Small intestine (tissue), 7 donors: Measurements from ENCODE around the gene UBE2I. TPM values are rescaled to one million over a fixed set of nuclear protein-coding genes. Genes with fewer than 3 reads are reported as not detected.

Source experiments
- DNase-seq, 2 donors: peaks; one replicate each; pipeline versions ENCODE4 v3.0.0 to v3.0.0-alpha.2; 2013
- FAIRE-seq: peaks from 2 replicates; lab custom pipeline; 2012; peaks lifted over from hg19 to GRCh38; lab: Jason Lieb, UNC
- H3K27ac ChIP-seq, 3 donors: one replicate each; pipeline ENCODE4 v1.5.1; 2013; ENCODE audit warnings: low read length in 2 of 3, mild to moderate bottlenecking in 2 of 3, control low read depth in 1 of 3, inconsistent platforms in 1 of 3, low read depth in 1 of 3, moderate library complexity in 1 of 3
- H3K27me3 ChIP-seq, 3 donors: one replicate each; pipeline ENCODE4 v1.6.1; 2013; ENCODE audit warnings: low read length in 3 of 3, inconsistent platforms in 1 of 3; ENCODE audit not compliant: control insufficient read depth in 3 of 3, insufficient read depth in 3 of 3
- H3K36me3 ChIP-seq, 3 donors: one replicate each; pipeline ENCODE4 v1.6.1; 2013; ENCODE audit warnings: low read length in 3 of 3, inconsistent platforms in 1 of 3, low read depth in 1 of 3, mild to moderate bottlenecking in 1 of 3, moderate library complexity in 1 of 3; ENCODE audit not compliant: control insufficient read depth in 3 of 3, insufficient read depth in 2 of 3
- H3K4me1 ChIP-seq, 3 donors: one replicate each; pipeline ENCODE4 v1.6.1; 2013; ENCODE audit warnings: low read length in 2 of 3, inconsistent platforms in 1 of 3, low read depth in 1 of 3, mild to moderate bottlenecking in 1 of 3, moderate library complexity in 1 of 3; ENCODE audit not compliant: control insufficient read depth in 3 of 3, insufficient read depth in 2 of 3
- H3K4me3 ChIP-seq, 3 donors: one replicate each; pipeline ENCODE4 v1.5.1; 2013; ENCODE audit warnings: low read length in 3 of 3, control low read depth in 1 of 3, inconsistent platforms in 1 of 3, low read depth in 1 of 3, mild to moderate bottlenecking in 1 of 3, moderate library complexity in 1 of 3
- H3K9me3 ChIP-seq, 2 donors: one replicate each; pipeline ENCODE4 v1.6.1; 2013; ENCODE audit warnings: low read depth in 1 of 2, low read length in 1 of 2; ENCODE audit not compliant: control insufficient read depth in 2 of 2, insufficient read depth in 1 of 2
- WGBS, 3 donors: extraction: QIAGEN DNeasy Blood & Tissue Kit; methylation state at CpG; one replicate each; pipeline ENCODE4 v1.1.7; 2013; 5-methylcytosine and 5-hydroxymethylcytosine counted together
- polyA plus RNA-seq, 4 donors: library from polyadenylated mRNA; stranded (reverse) in 3 of 4; unstranded in 1 of 4; fragments of 200-250 nt in 3 of 4; fragments of 120-200 nt in 1 of 4; gene quantifications; one replicate each; pipeline versions ENCODE4 v1.2.1 to v1.2.3, GENCODE V29; 2013
- donor health status: healthy with polysubstance abuse.
- donor health status: control.
- donor health status: control.
- donor health status: Bipolar disorder and iron deficiency.
- donor health status: healthy.

UBE2I gene
- polyA plus RNA-seq, 4 donors = 38.7 to 123 (median 64.8) TPM

- no peak overlapping the region for H3K4me3 ChIP-seq
- no peaks in the 10 kb centered on the region for H3K9me3 ChIP-seq
- WGBS, 3 donors = 48 to 61% (median 58%) methylated on average over 9 of the region's 9 CpGs
- FAIRE-seq (no peak), DNase-seq (no peak)
- H3K4me1 ChIP-seq = peaks cover 0 to 18% (median 0%) of the 10 kb centered on the region in 3 donors
- H3K27me3 ChIP-seq = peaks cover 4 to 46% (median 8%) of the 10 kb centered on the region in 3 donors
- H3K36me3 ChIP-seq = no peaks in the 10 kb centered on the region
- H3K27ac ChIP-seq = no peak overlapping the region
Measured at GRCh38 chr16:1337486-1337885, 28.1 kb downstream of the UBE2I start.

- no peak for FAIRE-seq
- H3K27ac ChIP-seq = no peak overlapping the region
- DNase-seq = peak; percentile 37 to 53
Measured at GRCh38 chr16:1338119-1338730, 28.8 kb downstream of the UBE2I start.

GRCh38 chr16:1338855-1339675 lies 29.6 kb downstream of the UBE2I start:
- peaks cover 2 to 34% (median 4%) of the 10 kb centered on the region in 3 donors for H3K27me3 ChIP-seq
- FAIRE-seq = no peak
- DNase-seq = no peak
- 59 to 68% (median 64%) methylated on average over 22 to 31 of the region's 31 CpGs for WGBS, 3 donors
- no peaks in the 10 kb centered on the region for H3K9me3 ChIP-seq
- no peak overlapping the region for H3K4me3 ChIP-seq
- no peaks in the 10 kb centered on the region for H3K36me3 ChIP-seq
- no peak overlapping the region for H3K27ac ChIP-seq
- H3K4me1 ChIP-seq = peaks cover 0 to 16% (median 0%) of the 10 kb centered on the region in 3 donors

More at GRCh38 chr16:1338119-1338730, 28.8 kb downstream of the UBE2I start:
- Histone ChIP-seq H3K9me3 (no peaks in the 10 kb centered on the region), H3K27me3 (peaks cover 3 to 38% (median 4%) of the 10 kb centered on the region in 3 donors), H3K4me3 (no peak overlapping the region), H3K36me3 (no peaks in the 10 kb centered on the region), H3K4me1 (peaks cover 0 to 14% (median 0%) of the 10 kb centered on the region in 3 donors)
- 20 to 52% (median 36%) methylated on average over 25 to 30 of the region's 30 CpGs for WGBS, 3 donors

- Histone ChIP-seq H3K36me3 (no peaks in the 10 kb centered on the region), H3K27ac (no peak overlapping the region), H3K9me3 (no peaks in the 10 kb centered on the region), H3K4me1 (peaks cover 0 to 14% (median 2%) of the 10 kb centered on the region in 3 donors), H3K27me3 (peaks cover 0 to 15% (median 0%) of the 10 kb centered on the region in 3 donors), H3K4me3 (no peak overlapping the region)
- FAIRE-seq = no peak
- 78 to 87% (median 84%) methylated on average over 35 to 36 of the region's 36 CpGs for WGBS, 3 donors
- DNase-seq = no peak
Measured at GRCh38 chr16:1340730-1341494, 31.5 kb downstream of the UBE2I start.

GRCh38 chr16:1341495-1342420 lies 32.3 kb downstream of the UBE2I start:
- FAIRE-seq (no peak), DNase-seq (no peak)
- Histone ChIP-seq H3K27me3 (peaks cover 0 to 7% (median 0%) of the 10 kb centered on the region in 3 donors), H3K36me3 (peaks cover 0 to 4% (median 0%) of the 10 kb centered on the region in 3 donors), H3K4me3 (no peak overlapping the region), H3K4me1 (peaks cover 0 to 14% (median 2%) of the 10 kb centered on the region in 3 donors), H3K27ac (peak overlapping the region in 1 of 3 donors; percentile 42), H3K9me3 (no peaks in the 10 kb centered on the region)
- WGBS, 3 donors = 70 to 86% (median 77%) methylated on average over 38 to 39 of the region's 39 CpGs

- H3K4me1 ChIP-seq = peaks cover 0 to 14% (median 2%) of the 10 kb centered on the region in 3 donors
- H3K4me3 ChIP-seq = peak overlapping the region in 2 of 3 donors; percentile 38 to 52
- DNase-seq = peak; percentile 99
- H3K36me3 ChIP-seq = peaks cover 0 to 13% (median 0%) of the 10 kb centered on the region in 3 donors
- peak overlapping the region in 1 of 3 donors; percentile 42 for H3K27ac ChIP-seq
- no peaks in the 10 kb centered on the region for H3K9me3 ChIP-seq
- 2 to 5% (median 2%) methylated on average over 45 to 49 of the region's 49 CpGs for WGBS, 3 donors
- FAIRE-seq = no peak
- no peaks in the 10 kb centered on the region for H3K27me3 ChIP-seq
Measured at GRCh38 chr16:1342526-1343427, 33.3 kb downstream of the UBE2I start.
